Left kidney (tissue), 2 donors: Measurements from ENCODE around the gene TMEM231. TPM values are rescaled to one million over a fixed set of nuclear protein-coding genes. Genes with fewer than 3 reads are reported as not detected.
A peak's percentile ranks its signal among the peaks of the same experiment; 100 is the strongest.
"Not testable (repeated sequence)": the region's sequence is repeated elsewhere in the genome, so short reads cannot be mapped to it uniquely, and the experiment has no call there.

ENCODE experiments used
- DNase-seq: peaks from one replicate; pipeline ENCODE4 v3.0.0-alpha.2; 2013
- polyA plus RNA-seq: library from polyadenylated mRNA; unstranded; fragments of 120-200 nt; gene quantifications from one replicate; pipeline ENCODE4 v1.2.1, GENCODE V29; 2013; ENCODE audit not compliant: insufficient read length

TMEM231 gene
- polyA plus RNA-seq, 1 donor: 22.1 TPM

DNA sequence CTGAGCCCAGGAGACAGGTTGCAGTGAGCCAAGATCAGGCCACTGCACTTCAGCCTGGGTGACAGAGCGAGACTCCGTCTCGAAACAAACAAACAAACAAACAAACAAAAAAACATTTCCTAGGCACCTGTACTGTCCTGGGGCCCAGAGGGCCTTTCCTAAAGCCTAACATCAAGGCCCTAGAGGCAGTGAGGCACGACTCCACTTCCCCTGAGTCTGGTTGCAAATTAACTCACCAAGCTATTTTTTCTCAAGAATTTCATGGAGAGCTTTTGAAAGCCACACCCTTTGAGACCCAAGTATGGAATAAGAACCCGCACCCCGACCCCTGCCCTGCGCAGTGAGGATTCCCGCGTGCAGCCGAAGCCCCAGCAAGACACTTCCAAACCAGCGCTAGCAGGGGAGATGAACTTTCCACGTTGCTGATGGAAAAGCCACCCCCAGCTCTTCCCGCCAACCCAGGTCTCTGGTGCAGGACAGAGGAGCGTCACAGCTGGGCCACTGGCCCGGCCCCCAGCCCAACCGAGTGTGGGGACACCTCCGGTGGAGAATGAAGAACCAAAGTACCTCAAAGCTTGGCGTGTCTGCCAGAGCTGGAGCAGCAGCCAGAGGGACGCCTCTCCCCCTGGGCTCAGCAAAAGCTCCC, 21.4 kb downstream of the TMEM231 start:
- DNase-seq: peak; percentile 31

GRCh38 chr16:75532791-75533190, 23.3 kb downstream of the TMEM231 start:
- no peak for DNase-seq

- no peak for DNase-seq
Observed at GRCh38 chr16:75532142-75532765, 23.8 kb downstream of the TMEM231 start.

- no peak for DNase-seq
Observed at GRCh38 chr16:75529959-75530358, 26.1 kb downstream of the TMEM231 start.

DNA sequence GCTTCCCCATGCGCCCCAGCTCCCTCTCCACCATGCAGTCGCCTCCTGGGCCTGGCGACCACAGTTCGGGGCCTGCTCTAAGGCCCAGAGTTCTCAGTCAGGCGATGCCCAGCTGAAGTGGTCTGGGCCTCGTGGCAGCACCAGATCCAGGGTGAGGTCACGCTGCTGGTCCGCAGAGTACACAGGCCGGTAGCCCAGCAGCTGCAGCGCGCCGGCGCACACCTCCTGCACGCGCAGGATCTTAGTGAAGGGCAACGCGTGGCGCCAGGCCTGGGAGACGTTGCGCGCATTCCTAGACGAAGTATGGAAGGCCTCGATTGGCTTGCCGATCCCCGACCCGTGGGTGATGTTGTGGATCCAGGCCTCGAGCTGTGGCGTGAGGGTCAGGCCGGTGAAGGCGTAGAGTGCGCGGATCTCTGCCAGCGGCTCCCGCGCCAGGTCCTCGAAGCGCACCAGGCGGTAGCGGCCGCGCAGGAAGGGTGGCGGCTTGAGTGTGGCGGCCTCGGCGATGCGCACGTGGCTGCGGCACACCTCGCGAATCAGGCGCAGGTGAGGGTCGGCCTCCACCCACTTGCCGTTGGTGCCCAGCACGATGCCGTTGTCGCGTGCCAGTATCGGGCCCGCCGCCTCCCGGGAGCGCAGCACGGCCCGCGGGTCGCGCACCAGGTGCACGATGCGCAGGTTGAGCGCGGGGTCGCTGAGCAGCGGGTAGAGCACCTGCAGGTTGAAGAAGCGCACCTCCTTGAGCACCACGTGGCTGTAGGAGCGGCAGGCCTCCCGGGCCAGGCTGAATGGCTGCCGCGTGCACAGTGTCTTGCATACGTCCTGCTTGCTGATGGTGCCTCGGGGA, 26.8 kb downstream of the TMEM231 start:
- DNase-seq: no peak

GRCh38 chr16:75527825-75528299, 28.2 kb downstream of the TMEM231 start:
- no peak for DNase-seq

DNA sequence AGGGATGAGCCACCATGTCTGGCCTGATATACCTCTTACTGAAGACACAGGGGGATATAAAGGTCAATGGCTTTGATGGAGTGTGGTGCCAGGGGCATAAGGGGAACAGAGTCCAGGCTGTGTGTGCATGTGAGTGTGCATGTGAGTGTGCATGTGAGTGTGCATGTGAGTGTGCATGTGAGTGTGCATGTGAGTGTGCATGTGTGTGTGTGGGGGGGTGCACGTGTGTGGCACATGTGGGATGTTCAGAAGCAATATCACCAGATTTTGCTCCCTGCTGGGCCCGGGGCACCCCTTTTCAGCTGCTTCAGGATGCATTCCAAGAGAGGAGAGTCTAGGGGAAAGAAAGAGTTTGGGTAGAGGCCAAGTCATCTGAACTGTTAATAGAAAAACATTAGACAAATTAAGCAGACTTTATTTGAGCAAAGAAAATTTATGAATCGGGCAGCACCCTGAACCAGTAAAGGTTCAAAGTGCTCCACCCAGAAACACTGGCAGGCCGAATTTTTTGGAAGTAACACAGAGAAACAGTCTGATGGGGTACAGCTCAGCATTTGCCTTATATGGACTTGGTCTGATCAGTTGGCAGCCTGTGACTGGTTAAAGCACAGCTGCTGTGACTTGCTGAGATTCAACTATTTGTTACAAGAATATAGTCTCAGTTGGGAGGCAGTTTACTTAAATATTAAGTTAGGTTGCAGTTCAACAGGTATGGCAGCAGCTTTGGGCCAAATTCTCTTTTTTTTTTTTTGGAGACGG, 29.8 kb downstream of the TMEM231 start:
- no peak for DNase-seq

GRCh38 chr16:75519175-75519574, 36.9 kb downstream of the TMEM231 start:
- DNase-seq: no peak

DNA sequence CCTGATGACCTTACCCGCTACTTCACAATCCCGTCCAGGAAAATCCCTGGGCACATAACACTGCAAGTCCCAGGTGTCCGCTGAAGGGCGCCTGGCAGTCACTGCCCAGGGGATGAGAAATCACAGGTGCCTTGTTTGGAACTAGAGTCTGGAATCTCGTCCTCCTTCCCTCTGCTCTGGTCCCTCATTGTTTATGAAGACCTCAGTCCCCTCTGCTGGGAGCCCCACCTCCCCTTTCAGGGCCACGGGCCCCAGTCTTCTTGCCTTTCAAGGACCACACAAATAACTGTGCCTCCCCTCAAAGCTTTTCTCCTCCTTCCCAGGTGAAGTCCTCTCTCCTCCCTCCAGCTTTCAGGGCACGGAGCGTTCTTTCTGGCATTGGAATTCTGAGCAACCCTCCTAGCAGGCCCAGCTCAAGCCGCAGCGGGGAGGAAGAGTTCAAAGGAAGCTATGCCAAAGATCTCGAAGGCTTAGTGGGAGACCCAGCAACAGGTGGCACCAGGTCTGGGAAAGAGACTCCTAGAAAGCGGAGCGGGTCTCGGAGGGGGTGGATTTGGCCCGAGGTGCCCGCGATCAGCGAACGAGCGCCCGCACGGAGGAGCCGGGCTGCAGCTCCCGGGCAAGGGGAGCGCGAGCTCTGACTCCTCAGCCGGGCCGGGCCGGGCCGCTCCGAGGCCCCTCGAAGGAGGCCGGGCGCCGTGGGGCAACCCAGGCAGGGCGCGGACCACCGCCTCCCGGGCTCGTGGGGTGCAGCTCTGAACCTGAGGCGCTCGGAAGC, 39.7 kb downstream of the TMEM231 start:
- DNase-seq: not testable (repeated sequence)

DNA sequence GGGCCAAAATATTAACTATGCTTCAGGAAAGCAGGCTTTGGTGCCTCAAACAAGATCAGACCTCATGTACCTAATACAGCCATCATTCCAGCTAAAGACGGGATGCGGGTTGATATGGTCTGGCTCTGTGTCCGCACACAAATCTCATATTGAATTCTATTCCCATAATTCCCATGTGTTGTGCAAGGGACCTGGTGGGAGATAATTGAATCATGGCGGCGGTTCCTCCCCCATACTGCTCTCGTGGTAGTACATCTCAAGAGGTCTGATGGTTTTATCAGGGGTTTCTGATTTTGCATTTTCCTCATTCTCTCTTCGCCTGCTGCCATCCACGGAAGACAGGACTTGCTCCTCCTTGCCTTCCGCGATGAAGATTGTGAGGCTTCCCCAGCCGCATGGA, 41.8 kb downstream of the TMEM231 start:
- no peak for DNase-seq

GRCh38 chr16:75506574-75506973, 49.5 kb downstream of the TMEM231 start:
- no peak for DNase-seq

DNA sequence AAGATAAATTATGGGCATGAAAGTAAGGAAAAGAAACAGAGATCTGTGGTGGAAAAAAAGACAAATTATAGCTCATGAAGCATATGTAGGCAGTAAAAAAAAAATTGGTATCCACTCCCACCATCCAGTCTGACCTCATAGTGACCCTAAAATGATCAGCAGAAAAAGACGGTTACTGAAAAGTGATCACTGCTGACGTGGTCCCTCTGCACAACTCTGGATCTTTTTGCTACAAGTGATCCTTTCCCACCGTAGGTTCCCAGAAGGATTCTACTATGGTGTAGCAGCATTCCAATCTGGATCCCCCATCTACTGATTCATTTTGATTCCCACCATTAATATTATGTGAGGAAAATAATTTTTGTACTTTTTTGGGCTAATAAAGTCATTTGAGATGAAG, 49.9 kb downstream of the TMEM231 start:
- DNase-seq: no peak

- DNase-seq: no peak
Observed at GRCh38 chr16:75503801-75504200, 52.3 kb downstream of the TMEM231 start.

DNA sequence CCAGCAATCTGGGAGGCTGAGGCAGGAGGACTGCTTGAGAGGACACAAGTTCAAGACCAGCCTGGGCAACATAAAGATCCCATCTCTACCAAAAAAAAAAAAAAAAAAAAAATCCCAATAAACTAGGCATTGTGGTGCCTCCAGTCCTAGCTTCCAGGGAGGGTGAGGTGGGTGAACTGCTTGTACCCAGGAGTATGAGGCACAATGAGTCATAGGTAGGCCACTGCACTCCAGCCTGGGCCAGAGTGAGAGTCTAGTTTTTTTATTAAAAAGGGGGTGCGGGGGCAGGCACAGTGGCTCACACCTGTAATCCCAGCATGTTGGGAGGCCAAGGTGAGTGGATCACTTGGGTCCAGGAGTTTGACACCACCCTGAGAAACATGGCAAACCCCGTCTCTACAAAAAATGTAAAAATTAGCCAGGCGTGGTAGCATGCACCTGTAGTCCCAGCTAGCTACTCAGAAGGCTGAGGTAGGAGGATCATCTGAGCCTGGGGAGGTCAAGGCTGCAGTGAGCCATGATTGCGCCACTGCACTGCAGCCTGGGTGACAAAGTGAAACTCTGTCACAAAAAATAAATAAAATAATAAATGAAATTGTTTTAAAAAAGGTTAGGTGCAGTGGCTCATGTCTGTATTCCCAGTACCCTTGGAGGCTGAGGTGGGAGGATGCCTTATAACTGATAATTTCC, 53.0 kb downstream of the TMEM231 start:
- no peak for DNase-seq

DNA sequence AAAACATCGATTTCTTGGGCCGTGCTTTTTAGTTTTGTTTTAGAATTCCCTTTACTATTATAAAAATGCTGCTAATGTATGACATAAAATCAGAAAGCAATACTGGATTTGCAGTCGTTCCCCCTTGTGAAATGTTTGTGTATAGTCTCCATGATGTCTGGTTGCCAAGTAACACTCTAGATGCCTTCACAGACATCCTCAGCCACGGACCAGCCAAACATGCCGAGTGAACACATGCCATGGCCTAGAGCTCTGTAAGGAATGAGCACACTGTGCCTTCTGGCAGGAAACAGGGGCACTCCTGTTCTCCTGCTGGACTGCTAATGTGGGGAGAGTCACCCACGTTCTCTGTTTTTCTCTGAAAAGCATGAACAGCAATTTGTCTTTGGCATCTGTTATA, 54.2 kb downstream of the TMEM231 start:
- not testable (repeated sequence) for DNase-seq

- DNase-seq: no peak
Observed at GRCh38 chr16:75501359-75501758, 54.7 kb downstream of the TMEM231 start.

DNA sequence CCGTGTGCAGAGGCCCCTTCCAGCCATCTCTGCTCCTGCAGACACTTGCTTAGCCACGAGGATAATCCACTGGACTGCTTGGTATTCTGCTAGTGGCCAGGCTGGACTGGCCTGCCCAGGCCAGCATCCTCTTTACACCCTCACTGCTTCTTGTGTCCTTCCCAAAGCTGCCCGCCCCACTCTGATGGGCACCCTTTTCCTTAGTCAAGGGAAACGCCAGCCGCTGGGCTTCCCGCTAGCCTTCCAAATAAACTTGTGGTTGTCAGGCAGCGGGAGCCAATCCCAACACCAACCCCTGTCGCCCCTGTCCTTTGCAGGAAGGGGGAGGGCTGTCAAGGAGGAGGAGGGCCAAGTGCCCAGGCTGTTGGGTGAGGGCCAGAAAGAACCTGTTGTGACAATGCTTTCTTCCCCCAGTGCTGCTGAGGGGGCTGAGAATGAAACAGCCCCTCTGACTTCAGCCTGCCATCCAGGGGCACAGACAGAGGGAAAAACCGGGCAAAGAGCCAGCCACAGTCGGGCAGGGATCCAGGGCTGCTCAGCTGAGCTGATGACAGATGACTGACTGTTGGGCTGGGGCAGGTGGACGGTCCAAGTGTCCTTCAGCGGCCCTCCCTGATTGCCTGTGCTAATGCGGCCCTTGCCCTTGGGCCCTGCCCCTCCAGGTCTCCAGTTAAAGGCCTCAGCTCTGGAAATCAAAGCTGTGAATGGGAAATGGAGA, 57.3 kb downstream of the TMEM231 start:
- not testable (repeated sequence) for DNase-seq

GRCh38 chr16:75497558-75497957, 58.5 kb downstream of the TMEM231 start:
- no peak for DNase-seq

DNA sequence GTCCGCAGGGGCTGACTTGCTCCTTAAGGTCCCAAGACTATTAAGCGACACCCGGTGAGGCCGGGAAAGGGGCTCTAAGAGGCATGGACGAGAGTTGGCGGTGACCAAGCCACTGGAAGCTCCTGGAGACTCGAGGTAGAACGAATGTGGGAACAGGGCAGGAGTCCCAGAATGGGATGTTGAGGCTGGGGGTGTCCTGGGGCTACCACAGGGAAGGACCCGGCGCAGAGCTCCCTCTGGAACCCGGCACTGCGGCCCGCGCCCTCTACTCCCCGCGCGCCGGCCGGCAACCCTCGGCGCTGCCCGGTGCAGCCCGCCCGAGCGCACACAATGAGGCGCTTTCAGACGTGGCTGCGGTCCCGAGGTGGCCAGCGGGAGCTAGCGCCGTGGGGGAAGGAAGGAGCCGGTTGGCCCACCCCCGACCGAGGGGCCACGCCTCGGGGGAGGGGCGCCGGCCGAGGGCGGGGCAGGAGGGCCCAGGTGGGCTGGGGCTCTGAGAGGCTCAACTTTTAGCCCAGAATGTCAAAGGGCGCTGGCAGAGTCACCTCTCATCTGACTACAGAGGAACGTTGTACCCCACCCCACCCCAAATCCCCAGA, 60.9 kb downstream of the TMEM231 start, which contains the start of gene CHST6:
CHST6 (minus strand) TSS at position 366 of the 599 bp plus-strand sequence. CDS start 15,613 bp downstream, outside the sequence.
- DNase-seq: peak; percentile 39
